ENCODE data around the gene CRYGS. TPM values are rescaled to one million over a fixed set of nuclear protein-coding genes. Genes with fewer than 3 reads are reported as not detected.

Gene CRYGS
- total RNA-seq: 2,965 TPM

DNA sequence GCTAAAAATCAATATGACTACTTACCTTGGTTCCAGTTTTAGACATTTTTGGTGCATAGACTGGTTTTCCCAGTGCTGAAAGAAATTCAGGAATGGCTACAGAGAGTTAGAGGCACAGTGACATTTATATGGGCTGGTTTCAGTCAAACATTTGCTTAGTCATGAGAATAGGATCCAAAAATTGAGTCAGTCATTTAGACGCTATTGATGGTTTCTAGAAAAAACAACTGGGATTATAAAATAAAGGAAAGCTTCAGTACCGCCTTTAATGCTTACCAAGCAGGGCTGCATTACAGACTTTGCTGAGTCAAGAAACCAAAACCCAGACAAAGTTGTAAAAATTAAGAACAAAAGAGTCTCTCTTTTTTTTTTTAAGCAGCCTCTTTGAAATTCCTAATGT, at the start of gene CRYGS:
TSS of gene CRYGS (minus strand) at position 100 of the 400 bp plus-strand sequence. CDS start at position 46, 54 bp downstream.

DNA sequence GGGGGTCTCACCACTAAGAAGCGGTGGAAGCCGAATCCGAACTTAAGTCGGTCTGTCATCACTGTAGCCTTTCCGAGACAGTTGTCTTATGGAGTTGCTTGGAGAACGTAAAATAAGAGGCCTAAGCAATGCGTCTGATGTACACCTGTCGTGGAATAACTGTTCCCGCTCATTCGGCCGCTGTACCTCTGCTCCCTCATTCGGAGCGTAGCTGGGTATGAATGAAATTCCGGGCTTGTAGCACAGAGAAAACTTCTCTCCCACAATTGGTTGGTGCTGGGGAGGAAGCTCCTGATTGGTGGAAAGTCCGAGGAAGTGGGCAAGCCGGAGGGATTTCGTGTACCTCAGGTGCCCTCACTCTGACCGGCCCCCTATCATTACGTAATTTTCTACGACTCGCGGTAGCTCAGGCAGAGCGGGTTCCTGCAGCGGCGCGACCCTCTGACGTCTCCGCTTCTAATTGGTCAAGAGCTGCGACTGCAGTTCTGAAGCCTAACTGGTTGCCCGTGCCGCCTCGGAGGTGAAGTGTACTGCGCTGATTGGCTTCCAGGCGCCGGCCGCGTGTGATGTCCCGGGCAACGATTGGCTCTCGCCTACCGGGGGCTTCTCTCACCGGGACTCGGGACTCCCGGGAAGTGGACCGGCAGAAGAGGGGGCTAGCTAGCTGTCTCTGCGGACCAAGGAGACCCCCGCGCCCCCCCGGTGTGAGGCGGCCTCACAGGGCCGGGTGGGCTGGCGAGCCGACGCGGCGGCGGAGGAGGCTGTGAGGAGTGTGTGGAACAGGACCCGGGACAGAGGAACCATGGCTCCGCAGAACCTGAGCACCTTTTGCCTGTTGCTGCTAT, 26.1 kb upstream of the CRYGS start, which contains the start of gene DNAJB11:
TSS of gene DNAJB11 (plus strand) at position 625 of the 845 bp plus-strand sequence. CDS start at position 803, 178 bp downstream.

GRCh38 chr3:186567072-186567921, 23.1 kb upstream of the CRYGS start, which contains the start of gene TBCCD1:
TSS of gene TBCCD1 (minus strand) at chr3:186567339. CDS start at chr3:186564329, 3,010 bp downstream.

Other genes starting within 250 kb of the CRYGS start
- 4.0 TPM for gene DGKG, start 182.1 kb downstream of the CRYGS start, total RNA-seq
- 30.2 TPM for gene TBCCD1, start 23.0 kb upstream of the CRYGS start, total RNA-seq
- gene DNAJB11, start 26.3 kb upstream of the CRYGS start, total RNA-seq: 39.0 TPM
- gene AHSG, start 68.7 kb upstream of the CRYGS start, total RNA-seq: not detected
- not detected for gene FETUB, start 96.0 kb upstream of the CRYGS start, total RNA-seq
- gene HRG, start 121.6 kb upstream of the CRYGS start, total RNA-seq: not detected
- gene KNG1, start 173.0 kb upstream of the CRYGS start, total RNA-seq: not detected
- gene EIF4A2, start 239.2 kb upstream of the CRYGS start, total RNA-seq: 901 TPM